PC-9 (cell line): ENCODE results near the gene CLNK. TPM values are rescaled to one million over a fixed set of nuclear protein-coding genes. Genes with fewer than 3 reads are reported as not detected.
"Not testable (repeated sequence)": the region's sequence is repeated elsewhere in the genome, so short reads cannot be mapped to it uniquely, and the experiment has no call there.

ENCODE experiments used
- BruUV-seq: library from RNA; stranded (reverse); fragments of 400-500 nt; replicated peaks from 2 replicates; lab custom pipeline; 2021; lab: Mats Ljungman, UMichigan
- CTCF ChIA-PET: fragments of 300-600 bp; sonication (Branson Sonifier 250); formaldehyde crosslinking; loops from one replicate; lab custom pipeline; 2022; ENCODE audit warnings: antibody characterized with exemption; lab: Charles Lee
- POLR2A ChIA-PET: fragments of 300-600 bp; sonication (Branson Sonifier 250); formaldehyde crosslinking; loops from one replicate; lab custom pipeline; 2022; ENCODE audit warnings: antibody characterized with exemption; ENCODE audit not compliant: unreplicated experiment; lab: Charles Lee
- DNase-seq, 2 experiments: peaks; one replicate each; pipeline versions ENCODE4 v3.0.0 to v3.0.0-alpha.2; 2015 to 2022; ENCODE audit warnings: mixed read lengths in 1 of 2
- H2AFZ ChIP-seq: fragments of 200-600 bp; sonication (generic); 2 replicates; pipeline ENCODE4 v1.8.1; 2017; ENCODE audit warnings: antibody characterized with exemption
- H3F3A ChIP-seq: fragments of 200-600 bp; sonication (generic); 2 replicates; pipeline ENCODE4 v1.8.1; 2017; ENCODE audit warnings: antibody characterized with exemption, mild to moderate bottlenecking, low read depth; ENCODE audit not compliant: insufficient read depth
- H3K27ac ChIP-seq: fragments of 200-600 bp; sonication (generic); 2 replicates; pipeline ENCODE4 v1.6.1; 2016; ENCODE audit warnings: mixed run types
- H3K27me3 ChIP-seq: fragments of 200-600 bp; sonication (generic); 2 replicates; pipeline ENCODE4 v1.6.1; 2016; ENCODE audit warnings: low read depth, mixed run types; ENCODE audit not compliant: insufficient read depth
- H3K36me3 ChIP-seq: fragments of 200-600 bp; sonication (generic); 2 replicates; pipeline ENCODE4 v1.6.1; 2016; ENCODE audit warnings: low read depth, mixed run types
- H3K4me1 ChIP-seq: fragments of 200-600 bp; sonication (generic); replicated peaks from 2 replicates; pipeline ENCODE4 v1.6.1; 2016; ENCODE audit warnings: mixed run types; ENCODE audit not compliant: insufficient read depth
- H3K4me2 ChIP-seq: fragments of 200-600 bp; sonication (generic); 2 replicates; pipeline ENCODE4 v1.6.1; 2017; ENCODE audit warnings: mixed run types
- H3K4me3 ChIP-seq: fragments of 200-600 bp; sonication (generic); 2 replicates; pipeline ENCODE4 v1.6.1; 2016; ENCODE audit warnings: mixed run types
- H3K79me2 ChIP-seq: fragments of 200-600 bp; sonication (generic); 2 replicates; pipeline ENCODE4 v1.6.1; 2017; ENCODE audit warnings: low read depth, mixed run types
- H3K9me2 ChIP-seq: fragments of 200-600 bp; sonication (generic); 2 replicates; pipeline ENCODE4 v1.8.1; 2017; ENCODE audit warnings: mild to moderate bottlenecking; ENCODE audit not compliant: insufficient read depth
- H3K9me3 ChIP-seq: fragments of 200-600 bp; sonication (generic); 2 replicates; pipeline ENCODE4 v1.8.1; 2016; ENCODE audit warnings: low read depth; ENCODE audit not compliant: insufficient read depth
- H4K20me1 ChIP-seq: fragments of 200-600 bp; sonication (generic); 2 replicates; pipeline ENCODE4 v1.8.1; 2017; ENCODE audit not compliant: insufficient read depth
- CTCF ChIP-seq: fragments of 200-600 bp; sonication (generic); conservative IDR thresholded peaks from 2 replicates; pipeline ENCODE4 v1.6.1; 2017; ENCODE audit warnings: mixed run types, antibody characterized with exemption, mild to moderate bottlenecking, moderate library complexity
- EZH2 ChIP-seq: fragments of 200-600 bp; sonication (generic); IDR thresholded peaks from 2 replicates; pipeline ENCODE4 v1.8.0; 2017; ENCODE audit warnings: antibody characterized with exemption, low read depth
- intact Hi-C: fragments of 100-400 bp; cut with micrococcal nuclease; formaldehyde crosslinking; loops from one replicate; pipeline ENCODE4 v1.10.0; 2022; ENCODE audit not compliant: unreplicated experiment
- total RNA-seq: library from RNA; stranded (reverse); gene quantifications from 2 replicates; pipeline ENCODE4 v1.2.3, GENCODE V29; 2021

The CLNK gene
- total RNA-seq, 1 experiment from 2014 or later: not detected

GRCh38 chr4:10619220-10619619 is 65.3 kb downstream of the CLNK start:
- Histone ChIP-seq H3K9me3 (no peaks in the 10 kb centered on the region), H4K20me1 (no peaks in the 10 kb centered on the region), H3F3A (no peaks in the 10 kb centered on the region), H3K27me3 (no peaks in the 10 kb centered on the region), H3K27ac (no peak overlapping the region), H3K9me2 (no peaks in the 10 kb centered on the region), H3K36me3 (no peaks in the 10 kb centered on the region), H3K4me3 (no peak overlapping the region), H3K4me2 (no peak overlapping the region), H3K79me2 (no peaks in the 10 kb centered on the region), H3K4me1 (0 out of 2 replicates have a peak, but pooled peaks cover 5% of the 10 kb centered on the region), H2AFZ (no peak overlapping the region)
- no peak for DNase-seq
- ChIA-PET POLR2A (no interaction called here), CTCF (interaction anchor here (0.5 kb wide), 1 partner anchor 37 kb away, joined by 15 read pairs; no protein-coding TSS in a partner anchor)
- intact Hi-C loops: no loop called here
- no peak for TF ChIP-seq EZH2
- TF ChIP-seq CTCF: no peak
- no TSS peak for BruUV-seq

DNA sequence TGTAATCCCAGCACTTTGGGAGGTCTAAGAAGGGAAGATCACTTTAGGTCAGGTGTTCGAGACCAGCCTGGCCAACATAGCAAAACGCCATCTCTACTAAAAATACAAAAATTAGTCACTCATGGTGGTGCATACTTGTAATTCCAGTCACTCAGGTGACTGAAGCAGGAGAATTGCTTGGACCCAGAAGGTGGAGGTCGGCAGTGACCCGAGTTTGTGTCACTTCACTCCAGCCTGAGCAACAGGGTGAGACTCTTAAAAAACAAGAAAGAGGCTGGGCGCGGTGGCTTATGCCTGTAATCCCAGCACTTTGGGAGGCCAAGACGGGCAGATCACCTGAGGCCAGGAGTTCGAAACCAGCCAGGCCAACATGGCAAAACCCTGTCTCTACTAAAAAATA is 69.6 kb downstream of the CLNK start:
- H3F3A ChIP-seq, H4K20me1 ChIP-seq, H3K9me2 ChIP-seq, DNase-seq, H3K27me3 ChIP-seq, H3K36me3 ChIP-seq, CTCF ChIA-PET, H3K4me1 ChIP-seq, H3K27ac ChIP-seq, H2AFZ ChIP-seq, H3K79me2 ChIP-seq, POLR2A ChIA-PET, H3K9me3 ChIP-seq, H3K4me3 ChIP-seq, intact Hi-C loops, BruUV-seq, H3K4me2 ChIP-seq: not testable (repeated sequence)

DNA sequence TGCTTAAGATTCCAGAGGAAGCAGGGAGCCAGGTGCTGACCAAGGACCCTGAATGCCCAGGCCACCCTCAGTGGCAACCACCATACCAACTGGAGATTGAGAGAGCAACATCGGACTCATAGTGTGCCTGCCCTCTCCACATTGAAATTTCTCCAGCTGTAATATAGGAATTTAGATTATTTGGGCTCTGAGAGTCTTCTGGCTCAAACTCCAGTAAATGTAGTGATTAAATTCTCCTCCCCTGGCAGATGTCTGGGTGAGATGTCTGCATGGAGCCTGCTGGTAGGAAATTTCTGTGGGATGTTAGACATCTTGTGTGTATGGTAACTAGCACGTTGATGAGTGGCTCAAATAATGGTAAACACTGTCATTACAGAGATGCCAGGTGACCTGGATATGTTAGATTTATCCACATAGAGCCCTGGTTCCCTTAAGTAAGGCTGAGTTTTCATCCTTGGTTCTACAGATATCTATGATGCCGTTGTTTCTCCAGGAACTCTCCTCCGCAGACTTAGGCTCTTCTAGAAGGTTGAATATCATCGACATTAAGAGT is 70.6 kb downstream of the CLNK start:
- no peaks in the 10 kb centered on the region for H3K4me1 ChIP-seq
- no peak for TF ChIP-seq EZH2
- TF ChIP-seq CTCF: no peak
- no peaks in the 10 kb centered on the region for H3K27me3 ChIP-seq
- no peak overlapping the region for H3K4me2 ChIP-seq
- no peaks in the 10 kb centered on the region for H3F3A ChIP-seq
- intact Hi-C loops: no loop called here
- no peaks in the 10 kb centered on the region for H3K9me3 ChIP-seq
- H3K9me2 ChIP-seq: no peaks in the 10 kb centered on the region
- H3K27ac ChIP-seq: no peak overlapping the region
- no TSS peak for BruUV-seq
- no peak overlapping the region for H2AFZ ChIP-seq
- DNase-seq: no peak
- POLR2A ChIA-PET: no interaction called here
- H3K4me3 ChIP-seq: no peak overlapping the region
- H3K79me2 ChIP-seq: no peaks in the 10 kb centered on the region
- no peaks in the 10 kb centered on the region for H4K20me1 ChIP-seq
- H3K36me3 ChIP-seq: no peaks in the 10 kb centered on the region
- CTCF ChIA-PET: no interaction called here

DNA sequence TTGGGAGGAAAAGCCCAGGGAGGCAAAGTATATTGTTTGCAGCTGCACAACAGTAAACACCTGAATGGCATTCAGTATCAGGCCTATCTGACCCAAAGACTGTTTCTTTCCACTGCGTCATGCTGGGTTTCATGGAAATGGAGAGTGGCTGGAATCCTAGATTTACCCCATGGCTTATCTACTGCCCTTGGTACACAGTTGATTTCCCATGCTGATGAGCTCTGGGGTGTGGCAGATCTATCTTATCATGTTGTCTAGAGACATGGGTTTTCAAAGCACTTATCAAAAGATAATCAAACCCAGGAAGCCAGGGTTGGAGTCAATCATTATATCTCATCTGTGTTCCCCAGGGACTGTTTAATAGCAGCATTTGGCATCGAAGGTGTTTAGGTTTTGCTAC is 72.1 kb downstream of the CLNK start:
- Histone ChIP-seq H3K27ac (no peak overlapping the region), H4K20me1 (no peaks in the 10 kb centered on the region), H3K9me2 (no peaks in the 10 kb centered on the region), H3K4me2 (no peak overlapping the region), H3K4me3 (no peak overlapping the region), H2AFZ (no peak overlapping the region), H3F3A (no peaks in the 10 kb centered on the region), H3K4me1 (no peaks in the 10 kb centered on the region), H3K79me2 (no peaks in the 10 kb centered on the region), H3K9me3 (no peaks in the 10 kb centered on the region), H3K27me3 (no peaks in the 10 kb centered on the region), H3K36me3 (no peaks in the 10 kb centered on the region)
- TF ChIP-seq EZH2 (no peak), CTCF (no peak)
- intact Hi-C loops: no loop called here
- no TSS peak for BruUV-seq
- no peak for DNase-seq
- CTCF ChIA-PET: no interaction called here
- POLR2A ChIA-PET: no interaction called here
